ENCODE data around the gene STXBP5. TPM values are rescaled to one million over a fixed set of nuclear protein-coding genes. Genes with fewer than 3 reads are reported as not detected.

STXBP5 gene
- total RNA-seq, 1 experiment from 2014 or later: 11.6 TPM

GRCh38 chr6:147366290-147366689, 162.1 kb downstream of the STXBP5 start:
- H3K27ac Mint-ChIP-seq: no peak overlapping the region
- Histone ChIP-seq H4K8ac (replicated peaks; ENCODE audit: insufficient read length, low read depth, low read length) (no peak overlapping the region), H3K23me2 (ENCODE audit: insufficient read length, low read depth, low read length, poor library complexity, severe bottlenecking) (no peaks in the 10 kb centered on the region), H2BK5ac (ENCODE audit: insufficient read length, low read length) (no peak overlapping the region), H3K27ac (ENCODE audit: insufficient read length, low read depth, low read length) (no peak overlapping the region), H3K4me2 (ENCODE audit: insufficient read depth, insufficient read length, low read length) (no peak overlapping the region), H2BK15ac (ENCODE audit: low read depth, low read length) (no peak overlapping the region), H3K56ac (ENCODE audit: insufficient read length, low read depth, low read length) (no peak overlapping the region), H3T11ph (ENCODE audit: low read length) (no peak overlapping the region), H3K4me1 (ENCODE audit: insufficient read depth, low read length) (no peaks in the 10 kb centered on the region), H2AFZ (ENCODE audit: low read length) (no peak overlapping the region), H3K18ac (ENCODE audit: insufficient read length, low read depth, low read length) (no peak overlapping the region), H3K9me3 (ENCODE audit: control insufficient read depth, low read depth, low read length) (no peaks in the 10 kb centered on the region), H2BK20ac (ENCODE audit: low read depth, low read length, poor library complexity, severe bottlenecking) (no peak overlapping the region), H2BK120ac (ENCODE audit: low read depth, low read length, poor library complexity, severe bottlenecking) (no peak overlapping the region), H3K9ac (ENCODE audit: extremely low read depth, insufficient read length, low read length) (no peak overlapping the region), H2BK12ac (ENCODE audit: insufficient read length, low read depth, low read length) (no peak overlapping the region), H3K79me2 (ENCODE audit: insufficient read depth, low read length) (no peaks in the 10 kb centered on the region), H3K27me3 (ENCODE audit: insufficient read depth, low read length) (no peaks in the 10 kb centered on the region), H3K4ac (ENCODE audit: low read depth, low read length) (no peak overlapping the region), H3K79me1 (ENCODE audit: insufficient read depth, low read depth, low read length, poor library complexity, severe bottlenecking) (no peaks in the 10 kb centered on the region), H3K23ac (ENCODE audit: insufficient read length, low read depth, low read length) (no peak overlapping the region), H2AK5ac (ENCODE audit: insufficient read length, low read length) (no peak overlapping the region), H3K14ac (ENCODE audit: insufficient read depth, low read length) (no peak overlapping the region), H4K91ac (ENCODE audit: insufficient read length, low read depth, low read length) (no peak overlapping the region), H4K20me1 (ENCODE audit: control insufficient read depth, insufficient read depth, insufficient read length) (no peaks in the 10 kb centered on the region), H4K5ac (ENCODE audit: insufficient read length, low read depth, low read length) (no peak overlapping the region)
- DNase-seq: no peak
- H3K27me3 Mint-ChIP-seq (ENCODE audit: low read depth): no peaks in the 10 kb centered on the region
- no peak overlapping the region for H3K4me3 Mint-ChIP-seq
- H3K4me1 Mint-ChIP-seq: no peaks in the 10 kb centered on the region
- peaks cover 0 to 10% (median 4%) of the 10 kb centered on the region in 3 experiments; a peak in 1 of 7 replicates for H3K36me3 Mint-ChIP-seq (ENCODE audit: insufficient read depth in 1 of 3, low read depth in 3 of 3)
- TF ChIP-seq, protein P1, sequence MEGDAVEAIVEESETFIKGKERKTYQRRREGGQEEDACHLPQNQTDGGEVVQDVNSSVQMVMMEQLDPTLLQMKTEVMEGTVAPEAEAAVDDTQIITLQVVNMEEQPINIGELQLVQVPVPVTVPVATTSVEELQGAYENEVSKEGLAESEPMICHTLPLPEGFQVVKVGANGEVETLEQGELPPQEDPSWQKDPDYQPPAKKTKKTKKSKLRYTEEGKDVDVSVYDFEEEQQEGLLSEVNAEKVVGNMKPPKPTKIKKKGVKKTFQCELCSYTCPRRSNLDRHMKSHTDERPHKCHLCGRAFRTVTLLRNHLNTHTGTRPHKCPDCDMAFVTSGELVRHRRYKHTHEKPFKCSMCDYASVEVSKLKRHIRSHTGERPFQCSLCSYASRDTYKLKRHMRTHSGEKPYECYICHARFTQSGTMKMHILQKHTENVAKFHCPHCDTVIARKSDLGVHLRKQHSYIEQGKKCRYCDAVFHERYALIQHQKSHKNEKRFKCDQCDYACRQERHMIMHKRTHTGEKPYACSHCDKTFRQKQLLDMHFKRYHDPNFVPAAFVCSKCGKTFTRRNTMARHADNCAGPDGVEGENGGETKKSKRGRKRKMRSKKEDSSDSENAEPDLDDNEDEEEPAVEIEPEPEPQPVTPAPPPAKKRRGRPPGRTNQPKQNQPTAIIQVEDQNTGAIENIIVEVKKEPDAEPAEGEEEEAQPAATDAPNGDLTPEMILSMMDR (conservative IDR thresholded peaks at IDR 0.05): peak; percentile 51; the same call in 2 of the 3 replicates
- H3K9me3 Mint-ChIP-seq: no peaks in the 10 kb centered on the region; a peak in 1 of 5 replicates

Data from H9 (cell line).